Body of pancreas (tissue), 4 donors: ENCODE measurements around the gene CPSF4. TPM values are rescaled to one million over a fixed set of nuclear protein-coding genes. Genes with fewer than 3 reads are reported as not detected.
"Not testable (repeated sequence)": the region's sequence is repeated elsewhere in the genome, so short reads cannot be mapped to it uniquely, and the experiment has no call there.

ENCODE experiments used
- ATAC-seq: fragments of 150-250 bp; one replicate; pipeline ENCODE4 v1.9.1; 2016
- DNase-seq, 4 donors: peaks; one replicate each; pipeline ENCODE4 v3.0.0-alpha.2; 2019
- H3K27ac ChIP-seq, 4 donors: fragments of 200-600 bp; sonication (generic); 1 replicate in 3 of 4; 2 replicates in 1 of 4; pipeline versions ENCODE4 v1.5.1 to v1.6.1; 2016 to 2019; ENCODE audit warnings: mild to moderate bottlenecking in 1 of 4, mixed read lengths in 1 of 4, moderate library complexity in 1 of 4
- H3K27me3 ChIP-seq, 2 donors: fragments of 200-600 bp; sonication (generic); one replicate each; pipeline ENCODE4 v1.6.0; 2016; ENCODE audit warnings: mild to moderate bottlenecking in 1 of 2
- H3K36me3 ChIP-seq, 2 donors: fragments of 200-600 bp; sonication (generic); replicated peaks in 1 of 2; 2 replicates each; pipeline ENCODE4 v1.5.1; 2016; ENCODE audit warnings: low read depth in 2 of 2; ENCODE audit not compliant: insufficient read depth in 1 of 2
- H3K4me1 ChIP-seq: fragments of 200-600 bp; sonication (generic); one replicate; pipeline ENCODE4 v1.6.0; 2016
- H3K4me3 ChIP-seq, 2 donors: fragments of 200-600 bp; sonication (generic); 1 replicate in 1 of 2; 2 replicates in 1 of 2; pipeline ENCODE4 v1.5.1; 2016 to 2019
- H3K9me3 ChIP-seq, 3 donors: fragments of 200-600 bp; sonication (generic); 1 replicate in 2 of 3; 2 replicates in 1 of 3; pipeline ENCODE4 v1.5.1; 2016
- POLR2A ChIP-seq, 3 donors: fragments of 450-650 bp; IDR thresholded peaks; one replicate each; pipeline ENCODE4 v1.6.1; 2016; ENCODE audit warnings: antibody characterized with exemption in 3 of 3, mild to moderate bottlenecking in 2 of 3
- WGBS, 2 donors: methylation state at CpG; one replicate each; pipeline ENCODE4 v1.1.5; 2017; 5-methylcytosine and 5-hydroxymethylcytosine counted together
- intact Hi-C: fragments of 100-400 bp; cut with DNase I; formaldehyde crosslinking; loops from one replicate; pipeline ENCODE4 v1.15.1; 2023
- total RNA-seq, 2 donors: library from RNA; depleted of rRNA; stranded (reverse); fragments of >200 nt; gene quantifications; one replicate each; pipeline ENCODE4 v1.1.0, GENCODE V29; 2016
- TF ChIP-seq, protein P1 (sequence below), 7 experiments: fragments of 450-650 bp in 4 of 7; fragments of 200-600 bp in 3 of 7; sonication (generic) in 3 of 7; IDR thresholded peaks; one replicate each; pipeline ENCODE4 v1.5.1; 2016 to 2019; ENCODE audit warnings: antibody characterized with exemption in 7 of 7

Gene CPSF4
- total RNA-seq, 2 donors from 2014 or later = 24.4 to 31.1 TPM

DNA sequence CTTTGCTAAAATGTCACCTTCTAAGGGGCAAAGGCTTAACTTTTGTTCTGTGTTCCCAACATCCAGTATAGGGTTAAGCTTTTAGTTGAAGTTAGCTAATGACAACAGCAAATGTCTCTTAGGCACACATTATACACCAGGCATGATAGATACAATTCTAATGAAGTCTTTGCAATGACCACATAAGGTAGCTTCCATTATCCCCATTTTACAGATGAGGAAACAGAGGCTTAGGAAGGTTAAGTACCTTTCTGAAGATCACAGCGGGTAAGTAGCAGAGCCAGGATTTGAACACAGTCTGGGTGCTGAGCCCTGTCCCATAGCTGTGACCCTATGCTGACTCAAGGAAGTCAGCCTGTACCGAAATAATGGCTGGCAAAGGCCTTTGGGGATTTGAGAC is 28.1 kb upstream of the CPSF4 start:
- TF ChIP-seq, protein P1, sequence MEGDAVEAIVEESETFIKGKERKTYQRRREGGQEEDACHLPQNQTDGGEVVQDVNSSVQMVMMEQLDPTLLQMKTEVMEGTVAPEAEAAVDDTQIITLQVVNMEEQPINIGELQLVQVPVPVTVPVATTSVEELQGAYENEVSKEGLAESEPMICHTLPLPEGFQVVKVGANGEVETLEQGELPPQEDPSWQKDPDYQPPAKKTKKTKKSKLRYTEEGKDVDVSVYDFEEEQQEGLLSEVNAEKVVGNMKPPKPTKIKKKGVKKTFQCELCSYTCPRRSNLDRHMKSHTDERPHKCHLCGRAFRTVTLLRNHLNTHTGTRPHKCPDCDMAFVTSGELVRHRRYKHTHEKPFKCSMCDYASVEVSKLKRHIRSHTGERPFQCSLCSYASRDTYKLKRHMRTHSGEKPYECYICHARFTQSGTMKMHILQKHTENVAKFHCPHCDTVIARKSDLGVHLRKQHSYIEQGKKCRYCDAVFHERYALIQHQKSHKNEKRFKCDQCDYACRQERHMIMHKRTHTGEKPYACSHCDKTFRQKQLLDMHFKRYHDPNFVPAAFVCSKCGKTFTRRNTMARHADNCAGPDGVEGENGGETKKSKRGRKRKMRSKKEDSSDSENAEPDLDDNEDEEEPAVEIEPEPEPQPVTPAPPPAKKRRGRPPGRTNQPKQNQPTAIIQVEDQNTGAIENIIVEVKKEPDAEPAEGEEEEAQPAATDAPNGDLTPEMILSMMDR (IDR thresholded peaks at IDR 0.05) = no peak
- no peak for TF ChIP-seq POLR2A (IDR thresholded peaks at IDR 0.05)
- no peak for ATAC-seq
- Histone ChIP-seq H3K27ac (no peak overlapping the region), H3K27me3 (no peaks in the 10 kb centered on the region), H3K4me3 (no peak overlapping the region), H3K36me3 (peaks cover 10 to 19% of the 10 kb centered on the region in 2 donors), H3K4me1 (peaks cover 38% of the 10 kb centered on the region), H3K9me3 (no peaks in the 10 kb centered on the region)
- DNase-seq = no peak
- 94 to 100% methylated on average over 2 of the region's 2 CpGs for WGBS, 2 donors
- intact Hi-C loops = no loop called here

DNA sequence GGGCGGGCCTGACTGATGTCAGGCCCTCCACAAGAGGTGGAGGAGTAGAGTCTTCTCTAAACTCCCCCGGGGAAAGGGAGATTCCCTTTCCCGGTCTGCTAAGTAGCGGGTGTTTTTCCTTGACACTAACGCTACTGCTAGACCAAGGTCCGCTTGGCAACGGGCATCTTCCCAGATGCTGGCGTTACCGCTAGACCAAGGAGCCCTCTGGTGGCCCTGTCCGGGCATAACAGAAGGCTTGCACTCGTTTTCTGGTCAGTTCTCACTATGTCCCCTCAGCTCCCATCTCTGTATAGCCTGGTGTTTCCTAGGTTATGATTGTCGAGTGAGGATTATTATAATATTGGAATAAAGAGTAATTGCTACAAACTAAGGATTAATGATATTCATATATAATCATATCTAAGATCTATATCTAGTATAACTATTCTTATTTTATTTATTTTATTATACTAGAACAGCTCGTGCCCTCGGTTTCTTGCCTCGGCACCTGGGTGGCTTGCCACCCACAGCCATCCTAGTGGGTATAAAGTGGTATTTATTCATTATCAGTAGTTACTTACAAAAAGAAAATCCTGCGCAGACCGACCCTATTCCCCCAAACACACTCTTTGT is 23.1 kb upstream of the CPSF4 start:
- TF ChIP-seq, protein P1 (IDR thresholded peaks at IDR 0.05) = peak; percentile 43 to 70 (median 60)
- H3K4me3 ChIP-seq, H3K27me3 ChIP-seq, ATAC-seq, intact Hi-C loops, H3K9me3 ChIP-seq, H3K4me1 ChIP-seq, H3K27ac ChIP-seq: not testable (repeated sequence)
- peaks cover 32 to 58% of the 10 kb centered on the region in 2 donors for H3K36me3 ChIP-seq
- 54 to 55% methylated on average over 12 to 16 of the region's 17 CpGs for WGBS, 2 donors
- DNase-seq = peak; percentile 77 to 87 (median 80)

DNA sequence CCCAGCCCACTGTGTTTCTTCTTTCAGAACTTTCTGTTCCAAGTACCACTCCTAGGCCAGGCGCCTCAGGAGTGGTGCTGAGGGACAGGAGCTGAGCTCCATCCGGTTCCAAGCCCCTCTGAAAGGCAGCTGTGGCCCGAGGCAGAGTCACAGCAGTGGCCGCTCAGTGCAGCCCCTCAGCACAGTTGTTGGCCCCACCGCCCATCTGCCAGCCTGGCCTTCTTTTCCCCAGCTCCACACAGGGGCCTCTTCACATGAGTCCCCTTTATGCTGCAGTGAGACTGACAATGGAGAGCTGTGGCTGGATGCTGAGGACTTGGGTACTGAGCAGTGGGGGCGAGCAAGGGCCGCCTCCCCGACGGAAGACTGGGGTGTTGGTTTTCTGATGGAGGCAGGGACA is 20.5 kb upstream of the CPSF4 start:
- no peak overlapping the region for H3K4me3 ChIP-seq
- TF ChIP-seq, protein P1 (IDR thresholded peaks at IDR 0.05) = no peak
- no peak for TF ChIP-seq POLR2A (IDR thresholded peaks at IDR 0.05)
- no peak overlapping the region for H3K27ac ChIP-seq
- no peak for ATAC-seq
- H3K9me3 ChIP-seq = no peaks in the 10 kb centered on the region
- intact Hi-C loops = no loop called here
- no peaks in the 10 kb centered on the region for H3K27me3 ChIP-seq
- no peak for DNase-seq
- peaks cover 4% of the 10 kb centered on the region for H3K4me1 ChIP-seq
- WGBS, 2 donors = 85 to 90% methylated on average over 4 to 9 of the region's 9 CpGs
- peaks cover 26 to 40% of the 10 kb centered on the region in 2 donors for H3K36me3 ChIP-seq

DNA sequence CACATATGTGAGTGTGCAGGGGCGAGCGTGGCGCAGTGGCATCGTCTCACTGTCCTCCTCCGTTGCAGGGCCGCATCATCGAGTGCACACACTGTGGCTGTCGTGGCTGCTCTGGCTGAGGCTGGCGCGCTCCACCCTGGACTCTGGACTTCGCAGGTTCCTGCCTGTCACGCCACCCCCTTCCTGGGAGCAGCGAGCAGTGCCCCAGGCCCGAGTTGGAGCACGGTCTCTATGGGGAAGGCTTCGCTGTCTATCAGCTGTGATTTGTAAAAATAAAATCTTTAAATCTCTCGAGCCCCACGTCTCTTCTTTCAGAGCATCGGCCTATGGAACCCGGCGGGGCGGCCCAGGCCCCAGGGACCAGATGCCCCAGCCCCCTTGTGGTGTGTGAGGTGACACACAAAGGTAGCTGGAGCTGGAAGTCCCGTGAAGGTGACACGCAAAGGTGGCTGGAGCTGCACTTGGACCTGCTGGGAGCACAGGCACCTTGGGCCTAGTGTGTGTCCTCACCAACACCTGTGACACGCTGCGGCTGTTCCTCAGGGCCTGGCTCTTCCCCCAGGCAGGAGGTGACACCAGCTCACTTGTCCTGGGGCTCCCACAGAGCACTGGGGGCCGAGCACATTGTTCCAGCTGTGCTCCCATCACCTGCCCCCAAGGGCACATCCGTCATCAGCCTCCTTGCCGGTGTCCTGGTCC is 19.3 kb upstream of the CPSF4 start:
- TF ChIP-seq, protein P1 (IDR thresholded peaks at IDR 0.05) = no peak
- no peak for TF ChIP-seq POLR2A (IDR thresholded peaks at IDR 0.05)
- no peak for ATAC-seq
- Histone ChIP-seq H3K4me1 (peaks cover 4% of the 10 kb centered on the region), H3K27me3 (no peaks in the 10 kb centered on the region), H3K27ac (no peak overlapping the region), H3K4me3 (no peak overlapping the region), H3K9me3 (no peaks in the 10 kb centered on the region), H3K36me3 (peaks cover 21 to 42% of the 10 kb centered on the region in 2 donors)
- no peak for DNase-seq
- 88 to 93% methylated on average over 16 to 21 of the region's 29 CpGs for WGBS, 2 donors
- intact Hi-C loops = no loop called here
